ENCODE results near the gene NAB2.
A peak's percentile ranks its signal among the peaks of the same experiment; 100 is the strongest.

Gene NAB2

GRCh38 chr12:57080855-57081254 is 8.1 kb upstream of the NAB2 start:
- Histone ChIP-seq H3K4me1 (ENCODE audit: low read depth, poor library complexity, severe bottlenecking) (peaks cover 22% of the 10 kb centered on the region), H3K9ac (no peak overlapping the region), H2AFZ (ENCODE audit: low read depth) (no peak overlapping the region), H3K4me2 (no peak overlapping the region), H3K4me3 (IDR thresholded peaks at IDR 0.05; ENCODE audit: insufficient read depth, low read depth, low read length) (no peak overlapping the region), H3K27ac (no peak overlapping the region), H3K36me3 (ENCODE audit: insufficient read depth) (no peaks in the 10 kb centered on the region), H3K27me3 (ENCODE audit: insufficient read depth, low read depth) (no peaks in the 10 kb centered on the region), H4K20me1 (ENCODE audit: insufficient read depth) (no peaks in the 10 kb centered on the region), H3K79me2 (ENCODE audit: insufficient read depth, low read depth) (peaks cover 25% of the 10 kb centered on the region)
- TF ChIP-seq CTCF (conservative IDR thresholded peaks at IDR 0.05; ENCODE audit: low read depth, low read length), result no peak

GRCh38 chr12:57085999-57086492 is 2.9 kb upstream of the NAB2 start:
- H3K27me3 ChIP-seq (ENCODE audit: insufficient read depth, low read depth), result no peaks in the 10 kb centered on the region
- peak overlapping the region; percentile 69; the same call in 1 of the 2 replicates for H3K9ac ChIP-seq
- H3K4me2 ChIP-seq, result peak overlapping the region; percentile 72
- H3K79me2 ChIP-seq (ENCODE audit: insufficient read depth, low read depth), result no peaks in the 10 kb centered on the region
- H3K4me1 ChIP-seq (ENCODE audit: low read depth, poor library complexity, severe bottlenecking), result peaks cover 18% of the 10 kb centered on the region
- H2AFZ ChIP-seq (ENCODE audit: low read depth), result peak overlapping the region; percentile 85
- TF ChIP-seq CTCF (conservative IDR thresholded peaks at IDR 0.05; ENCODE audit: low read depth, low read length), result no peak
- peak overlapping the region; percentile 65; the same call in 1 of the 2 replicates for H3K27ac ChIP-seq
- no peak overlapping the region for H3K4me3 ChIP-seq (IDR thresholded peaks at IDR 0.05; ENCODE audit: insufficient read depth, low read depth, low read length)
- no peaks in the 10 kb centered on the region for H3K36me3 ChIP-seq (ENCODE audit: insufficient read depth)
- H4K20me1 ChIP-seq (ENCODE audit: insufficient read depth), result no peaks in the 10 kb centered on the region

GRCh38 chr12:57086493-57087009 is 2.4 kb upstream of the NAB2 start:
- Histone ChIP-seq H3K9ac (peak overlapping the region; percentile 69), H3K27ac (peak overlapping the region; percentile 65), H3K4me3 (IDR thresholded peaks at IDR 0.05; ENCODE audit: insufficient read depth, low read depth, low read length) (no peak overlapping the region), H3K79me2 (ENCODE audit: insufficient read depth, low read depth) (no peaks in the 10 kb centered on the region), H3K27me3 (ENCODE audit: insufficient read depth, low read depth) (no peaks in the 10 kb centered on the region), H3K4me1 (ENCODE audit: low read depth, poor library complexity, severe bottlenecking) (peaks cover 18% of the 10 kb centered on the region), H4K20me1 (ENCODE audit: insufficient read depth) (no peaks in the 10 kb centered on the region), H3K4me2 (peak overlapping the region; percentile 72), H3K36me3 (ENCODE audit: insufficient read depth) (no peaks in the 10 kb centered on the region), H2AFZ (ENCODE audit: low read depth) (peak overlapping the region; percentile 85)
- peak; percentile 59 for TF ChIP-seq CTCF (conservative IDR thresholded peaks at IDR 0.05; ENCODE audit: low read depth, low read length)

GRCh38 chr12:57087010-57087690 is 1.8 kb upstream of the NAB2 start:
- no peaks in the 10 kb centered on the region for H3K27me3 ChIP-seq (ENCODE audit: insufficient read depth, low read depth)
- no peaks in the 10 kb centered on the region for H3K36me3 ChIP-seq (ENCODE audit: insufficient read depth)
- no peaks in the 10 kb centered on the region for H3K79me2 ChIP-seq (ENCODE audit: insufficient read depth, low read depth)
- H3K4me1 ChIP-seq (ENCODE audit: low read depth, poor library complexity, severe bottlenecking), result peaks cover 18% of the 10 kb centered on the region
- no peak for TF ChIP-seq CTCF (conservative IDR thresholded peaks at IDR 0.05; ENCODE audit: low read depth, low read length)
- peak overlapping the region; percentile 78 for H3K4me3 ChIP-seq (IDR thresholded peaks at IDR 0.05; ENCODE audit: insufficient read depth, low read depth, low read length)
- H3K4me2 ChIP-seq, result peak overlapping the region; percentile 72
- H2AFZ ChIP-seq (ENCODE audit: low read depth), result peak overlapping the region; percentile 85
- H3K27ac ChIP-seq, result peak overlapping the region; percentile 65
- H4K20me1 ChIP-seq (ENCODE audit: insufficient read depth), result no peaks in the 10 kb centered on the region
- H3K9ac ChIP-seq, result peak overlapping the region; percentile 69
